Activated gamma-delta T cell (primary cell): ENCODE results near the gene LRRC72.
"Not testable (repeated sequence)": the region's sequence is repeated elsewhere in the genome, so short reads cannot be mapped to it uniquely, and the experiment has no call there.

Source experiments
- DNase-seq: peaks from one replicate; lab custom pipeline; 2025; lab: John Stamatoyannopoulos, UW
- total RNA-seq, 2 donors: gene quantifications; one replicate each; lab custom pipeline; 2026; lab: John Stamatoyannopoulos, UW

The LRRC72 gene
- total RNA-seq = 0 reads per million in 2 donors

DNA sequence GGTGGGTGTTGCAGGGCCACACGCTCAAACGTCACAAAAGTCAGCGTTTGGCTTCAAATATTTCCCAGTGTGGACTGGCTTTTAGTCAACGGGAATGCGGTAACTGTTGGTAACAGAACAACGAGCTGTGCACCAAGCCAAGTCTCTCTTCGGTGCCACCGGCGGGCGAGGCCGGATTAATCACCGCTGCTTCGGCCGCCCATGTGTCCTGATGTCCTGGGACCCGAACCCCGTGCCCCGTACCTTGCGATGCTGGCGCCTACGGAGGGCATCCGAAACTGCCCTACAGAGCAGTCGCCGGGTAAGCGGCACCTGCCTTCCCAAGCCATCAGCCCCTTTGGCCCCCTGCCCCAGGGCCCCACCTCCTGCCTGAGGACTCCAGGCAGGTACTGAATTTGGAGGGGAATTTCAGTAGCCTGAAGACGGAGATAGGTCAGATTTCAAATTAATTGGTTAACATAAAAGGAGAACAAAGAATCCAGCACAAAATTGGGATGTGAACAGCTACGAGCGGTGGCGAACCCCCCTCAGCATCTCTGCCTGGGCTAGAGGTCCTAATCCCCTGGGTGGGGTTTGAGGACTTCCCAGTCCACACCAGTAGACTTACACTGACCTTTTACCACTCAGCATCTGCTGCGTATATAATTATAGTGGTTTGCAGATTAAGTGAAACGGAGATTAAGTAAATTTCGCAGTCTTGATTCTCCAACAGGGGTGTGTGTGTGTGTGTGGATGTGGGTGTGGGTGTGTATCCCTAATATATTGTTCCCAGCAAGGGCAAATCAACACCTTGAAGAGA is at the start of gene LRRC72:
LRRC72 (plus strand) TSS at position 84 of the 799 bp plus-strand sequence; CDS start at position 212, 128 bp downstream.
- no peak for DNase-seq

DNA sequence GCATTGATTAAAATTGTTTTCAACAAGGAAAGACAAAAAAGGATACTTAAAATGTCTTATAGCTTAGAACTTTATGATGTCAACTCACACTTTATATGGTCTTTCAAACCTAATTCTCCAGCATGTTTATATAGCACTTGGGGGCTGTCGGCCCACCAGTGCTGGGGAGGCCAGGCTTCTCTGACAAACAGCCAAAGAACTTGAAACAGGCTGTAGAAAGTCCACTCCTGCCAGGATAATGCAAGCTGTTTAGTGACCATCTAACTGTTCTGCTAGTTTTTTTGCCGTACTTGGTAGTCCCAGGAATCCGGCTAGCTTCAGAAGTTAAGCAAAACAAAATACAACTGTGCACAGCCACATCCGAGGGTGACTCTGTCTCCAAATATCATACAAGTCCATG is 47.5 kb upstream of the LRRC72 start:
- no peak for DNase-seq

- DNase-seq = no peak
Measured at GRCh38 chr7:16479591-16479990, 47.0 kb upstream of the LRRC72 start.

DNA sequence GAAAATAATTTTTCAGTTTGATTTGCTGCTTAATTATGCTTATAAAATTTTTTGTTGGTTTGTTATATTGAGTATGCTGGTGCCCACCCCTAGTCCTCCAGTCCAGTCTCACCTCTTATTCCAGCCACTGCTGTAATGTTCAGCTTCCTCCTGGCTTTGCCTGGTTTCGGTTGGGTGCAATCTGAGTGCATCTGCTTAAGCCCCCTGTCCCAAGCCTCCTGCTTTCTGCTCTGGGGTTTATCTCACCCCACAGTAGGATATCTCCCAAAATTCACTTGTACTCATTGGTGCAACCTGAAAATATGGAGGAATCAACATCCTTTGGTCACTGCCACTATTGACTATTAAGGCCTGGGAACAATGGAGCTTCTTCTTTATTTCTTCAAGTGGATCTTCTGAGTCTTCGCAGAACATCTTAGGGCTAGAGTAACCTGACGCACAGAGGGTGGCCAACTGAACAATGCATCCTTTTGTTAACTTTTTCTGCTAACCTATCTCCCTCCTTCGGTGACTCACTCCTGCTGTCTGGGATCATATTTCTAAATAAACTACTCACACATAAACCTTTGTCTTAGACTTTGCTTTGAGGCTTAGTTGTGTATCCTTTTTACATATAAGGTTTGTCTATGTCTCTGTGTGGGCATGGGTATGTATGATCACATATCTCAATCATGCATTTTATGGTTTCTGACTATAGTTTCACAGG is 42.0 kb upstream of the LRRC72 start:
- DNase-seq = no peak

- no peak for DNase-seq
Measured at GRCh38 chr7:16491148-16491547, 35.5 kb upstream of the LRRC72 start.

- no peak for DNase-seq
Measured at GRCh38 chr7:16492513-16493062, 34.0 kb upstream of the LRRC72 start.

DNA sequence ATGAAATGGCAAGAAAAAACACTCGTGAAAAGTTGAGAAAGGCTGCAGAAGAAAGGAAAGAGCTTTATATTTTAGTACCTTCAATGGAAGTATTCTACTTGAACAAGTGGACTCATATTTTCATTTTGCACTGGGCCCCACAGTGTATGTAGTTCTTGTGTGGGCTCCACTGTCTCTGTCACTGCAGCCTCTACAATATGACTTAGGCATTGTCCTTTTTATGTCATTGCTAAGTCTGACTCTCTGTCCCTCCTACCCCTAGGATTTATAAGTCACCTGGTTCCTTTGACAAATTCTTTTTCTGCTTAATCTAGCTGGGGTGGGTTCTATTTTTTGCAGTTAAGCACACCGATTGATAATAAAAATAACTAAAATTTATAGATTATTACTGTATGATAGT is 33.4 kb upstream of the LRRC72 start:
- no peak for DNase-seq

- no peak for DNase-seq
Measured at GRCh38 chr7:16494551-16494950, 32.1 kb upstream of the LRRC72 start.

DNA sequence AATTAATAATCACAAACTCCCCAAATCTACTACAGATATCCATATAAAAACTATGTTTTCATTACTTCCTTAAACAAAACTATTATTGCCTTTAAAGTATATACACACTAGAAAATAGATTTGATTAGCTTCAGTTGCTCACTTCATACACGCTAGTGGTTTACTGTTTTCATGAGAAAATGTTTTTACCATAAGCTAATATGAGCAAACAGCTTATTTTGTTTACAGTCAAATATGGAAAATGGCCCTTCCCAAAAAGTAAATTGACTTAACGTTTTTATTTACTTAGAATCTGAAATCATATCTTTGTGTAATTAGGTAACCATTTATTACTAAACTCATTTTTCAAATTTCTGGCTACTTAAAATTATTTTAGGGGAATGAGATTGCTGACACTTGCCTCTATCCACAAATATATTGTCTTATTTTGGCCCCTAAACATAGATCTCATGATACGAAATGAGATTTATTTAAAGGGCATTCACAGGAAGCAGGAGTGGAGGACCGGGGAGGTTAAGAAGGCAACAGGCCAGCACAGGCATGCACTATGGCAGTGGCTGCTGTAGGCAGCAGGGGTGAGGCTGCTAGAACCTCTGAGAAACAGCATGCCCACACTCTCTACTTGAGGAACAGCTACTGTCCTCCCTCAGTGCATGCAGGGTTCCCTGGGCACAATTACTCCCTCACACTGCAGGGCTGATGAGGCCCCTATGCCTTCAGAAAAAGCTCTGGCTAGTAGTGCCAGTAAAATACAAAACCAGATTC is 31.5 kb upstream of the LRRC72 start:
- no peak for DNase-seq

GRCh38 chr7:16498122-16498521 is 28.5 kb upstream of the LRRC72 start:
- DNase-seq = no peak

DNA sequence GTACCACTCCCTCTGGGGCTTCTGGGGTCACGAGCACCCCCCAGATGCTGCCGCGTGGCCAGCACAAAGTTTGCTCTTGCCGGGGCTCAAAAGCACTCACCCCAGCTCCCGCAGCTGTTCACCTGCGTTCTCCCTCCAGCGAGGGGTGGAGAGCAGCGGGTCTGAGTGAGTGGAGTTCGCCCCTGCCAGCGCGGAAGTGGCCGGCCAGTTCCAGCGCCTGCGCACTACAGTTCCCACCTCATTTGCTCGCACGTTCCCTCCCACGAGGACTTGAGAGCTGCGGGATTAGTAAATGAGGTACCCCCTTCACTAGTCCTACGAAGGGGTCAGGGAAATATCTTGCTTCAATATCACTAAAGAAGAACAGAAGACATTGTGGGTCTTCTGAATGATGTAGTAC is 24.3 kb upstream of the LRRC72 start:
- DNase-seq = no peak

DNA sequence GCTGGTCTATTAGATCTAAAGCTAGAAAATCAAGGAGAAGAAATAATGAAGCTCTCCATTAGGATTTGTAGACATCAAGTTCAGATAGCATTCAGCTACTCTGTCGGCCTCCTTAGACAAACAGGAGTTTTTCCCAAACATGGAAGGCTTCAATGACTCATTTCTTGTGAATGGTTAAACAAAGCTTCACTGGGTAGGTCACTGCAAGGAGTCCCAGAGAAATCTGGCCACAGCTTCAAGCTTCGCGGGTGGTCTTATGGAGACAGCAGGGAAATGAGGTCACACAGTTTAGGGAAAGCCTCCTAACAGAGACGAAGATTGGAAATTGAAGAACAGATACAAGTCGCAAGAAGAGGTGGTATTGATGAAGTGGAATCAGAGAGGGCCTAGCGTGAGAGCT is 22.6 kb upstream of the LRRC72 start:
- DNase-seq = no peak

DNA sequence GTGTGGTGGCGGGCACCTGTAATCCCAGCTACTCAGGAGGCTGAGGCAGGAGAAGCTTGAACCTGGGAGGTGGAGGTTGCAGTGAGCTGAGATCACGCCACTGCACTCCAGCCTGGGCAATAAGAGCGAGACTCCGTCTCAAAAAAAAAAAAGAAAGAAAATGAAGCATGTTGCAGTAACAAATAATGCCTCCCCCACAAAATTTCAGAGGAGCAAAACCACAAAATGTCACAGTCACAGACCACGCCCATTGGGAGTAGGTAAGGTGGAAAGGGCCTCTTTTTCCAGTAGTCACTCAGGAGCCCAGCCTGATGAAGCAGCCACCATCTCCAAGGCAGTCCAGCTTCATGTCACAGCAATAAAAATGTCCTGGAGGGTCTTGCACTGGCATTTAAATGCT is 20.2 kb upstream of the LRRC72 start:
- DNase-seq = not testable (repeated sequence)

- DNase-seq = no peak
Measured at GRCh38 chr7:16509829-16510228, 16.8 kb upstream of the LRRC72 start.

DNA sequence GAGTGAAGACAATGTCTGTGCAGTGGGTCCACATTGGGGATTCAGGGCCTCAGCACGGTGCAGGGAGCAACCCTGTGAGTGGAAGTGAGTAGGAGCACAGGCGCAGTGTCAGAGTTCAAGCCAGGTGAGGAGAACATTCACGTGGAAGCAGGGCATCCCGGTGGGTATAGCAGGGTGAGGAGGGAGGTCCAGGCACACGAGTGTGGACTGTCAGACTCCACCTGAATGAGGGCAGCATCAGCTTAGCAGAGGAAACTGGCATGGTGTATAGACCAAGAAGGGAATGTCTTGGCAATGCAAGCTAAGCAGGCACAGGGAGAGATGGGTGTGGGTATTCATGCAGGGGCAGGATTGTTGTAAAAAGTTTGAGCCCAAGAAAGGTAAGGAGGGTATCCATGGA is 15.3 kb upstream of the LRRC72 start:
- no peak for DNase-seq

DNA sequence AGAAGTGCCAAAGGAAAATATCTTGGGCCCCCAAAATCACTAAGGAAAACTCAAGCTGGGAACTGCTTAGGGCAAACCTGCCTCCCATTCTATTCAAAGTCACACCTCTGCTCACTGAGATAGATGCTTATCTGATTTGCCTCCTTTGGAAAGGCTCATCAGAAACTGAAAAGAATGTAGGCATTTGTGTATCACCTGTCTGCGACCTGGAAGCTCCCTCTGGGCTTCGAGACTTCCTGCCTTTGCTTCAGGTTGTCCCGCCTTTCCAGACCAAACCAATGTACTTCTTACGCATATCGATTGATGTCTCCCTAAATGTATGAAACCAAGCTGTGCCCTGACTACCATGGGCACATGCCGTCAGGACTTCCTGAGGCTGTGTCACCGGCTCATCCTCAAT is 14.5 kb upstream of the LRRC72 start:
- no peak for DNase-seq

DNA sequence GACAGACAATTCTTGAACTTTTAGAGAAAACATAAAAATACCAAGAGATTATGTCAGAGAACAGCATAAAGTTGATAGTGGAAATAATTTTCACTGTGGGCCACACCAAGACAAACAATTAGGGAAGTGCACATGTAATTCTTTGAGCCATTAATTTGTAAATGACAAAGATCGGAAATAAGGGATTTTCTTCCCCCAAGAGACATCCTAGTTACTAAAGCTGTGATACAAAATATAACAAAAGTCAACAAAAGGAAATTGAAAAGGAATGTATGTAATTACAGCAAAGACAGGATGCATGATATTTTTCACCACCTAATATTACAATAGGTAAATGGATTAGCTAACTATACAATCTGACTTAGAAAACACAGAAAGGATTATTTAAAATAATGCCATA is 12.4 kb upstream of the LRRC72 start:
- no peak for DNase-seq

DNA sequence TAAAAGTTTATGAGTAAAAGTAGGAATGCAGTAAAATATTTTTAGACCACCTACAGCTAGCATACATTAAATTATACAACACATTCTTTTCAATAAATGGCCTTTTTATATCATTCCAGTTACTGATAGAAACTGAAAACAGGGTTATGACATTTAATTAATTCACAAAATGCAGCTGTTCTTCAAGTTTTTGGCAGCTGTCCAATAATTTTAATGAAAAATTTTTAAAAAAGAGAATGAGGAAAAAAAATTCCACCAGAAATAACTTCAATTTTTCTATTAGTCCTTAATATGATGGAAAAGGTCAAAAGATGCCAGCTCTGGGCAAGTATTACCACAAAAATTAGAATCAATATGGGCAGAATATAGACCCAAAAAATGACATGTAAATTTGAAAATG is 11.9 kb upstream of the LRRC72 start:
- DNase-seq = no peak

- DNase-seq = no peak
Measured at GRCh38 chr7:16515785-16516685, 10.6 kb upstream of the LRRC72 start.

GRCh38 chr7:16519985-16520384 is 6.6 kb upstream of the LRRC72 start:
- not testable (repeated sequence) for DNase-seq

DNA sequence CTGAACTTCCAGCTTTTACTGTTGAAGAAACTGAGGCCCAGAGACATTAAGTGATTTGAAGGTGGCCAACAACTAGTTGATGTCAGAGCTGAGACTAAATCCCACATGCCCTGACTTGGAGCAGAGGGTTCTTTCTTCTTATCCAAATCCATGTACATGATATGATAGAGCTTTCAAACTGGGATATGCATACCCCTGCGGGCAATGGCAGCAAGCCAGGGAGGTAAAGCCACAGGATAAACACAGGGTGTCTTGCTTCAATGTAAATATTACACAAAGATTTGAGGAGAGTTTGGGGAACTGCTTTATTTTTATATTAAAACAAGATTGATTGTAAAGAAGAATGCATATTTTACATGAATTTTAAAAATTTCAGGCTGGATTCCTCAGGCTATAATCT is 2.3 kb upstream of the LRRC72 start:
- no peak for DNase-seq
